Vagina (tissue), 2 donors: Measurements from ENCODE around the gene TRMT2A.

Experiments
- CTCF ChIP-seq, 3 experiments: fragments of 450-650 bp in 2 of 3; fragments of 200-600 bp in 1 of 3; sonication (generic) in 1 of 3; IDR thresholded peaks; one replicate each; pipeline ENCODE4 v1.5.1; 2017 to 2019; ENCODE audit warnings: antibody characterized with exemption in 3 of 3, mild to moderate bottlenecking in 2 of 3, moderate library complexity in 2 of 3
- POLR2A ChIP-seq, 2 donors: fragments of 450-650 bp; IDR thresholded peaks; one replicate each; pipeline ENCODE4 v1.6.1; 2017; ENCODE audit warnings: antibody characterized with exemption in 2 of 2, mild to moderate bottlenecking in 2 of 2, moderate library complexity in 2 of 2
- POLR2AphosphoS5 ChIP-seq, 2 donors: sonication (generic); formaldehyde crosslinking; IDR thresholded peaks; one replicate each; pipeline ENCODE4 v1.9.0; 2017; ENCODE audit warnings: antibody characterized with exemption in 2 of 2, mild to moderate bottlenecking in 2 of 2, low read depth in 1 of 2; ENCODE audit not compliant: insufficient read depth in 1 of 2

- no peak for TF ChIP-seq CTCF (IDR thresholded peaks at IDR 0.05)
- no peak for TF ChIP-seq POLR2AphosphoS5 (IDR thresholded peaks at IDR 0.05; ENCODE audit: insufficient read depth in 1 of 2, low read depth in 1 of 2)
- no peak for TF ChIP-seq POLR2A (IDR thresholded peaks at IDR 0.05)
Observed at GRCh38 chr22:20115691-20116375, 1.2 kb downstream of the TRMT2A start, which contains the start of gene RANBP1.
